HPDE6-E6E7 (cell line): Measurements from ENCODE around the gene PODN.

Experiments used
- DNase-seq: peaks from one replicate; pipeline ENCODE4 v3.0.0; 2011; ENCODE audit warnings: missing footprints; ENCODE audit errors: extremely low spot score

Gene PODN

DNA sequence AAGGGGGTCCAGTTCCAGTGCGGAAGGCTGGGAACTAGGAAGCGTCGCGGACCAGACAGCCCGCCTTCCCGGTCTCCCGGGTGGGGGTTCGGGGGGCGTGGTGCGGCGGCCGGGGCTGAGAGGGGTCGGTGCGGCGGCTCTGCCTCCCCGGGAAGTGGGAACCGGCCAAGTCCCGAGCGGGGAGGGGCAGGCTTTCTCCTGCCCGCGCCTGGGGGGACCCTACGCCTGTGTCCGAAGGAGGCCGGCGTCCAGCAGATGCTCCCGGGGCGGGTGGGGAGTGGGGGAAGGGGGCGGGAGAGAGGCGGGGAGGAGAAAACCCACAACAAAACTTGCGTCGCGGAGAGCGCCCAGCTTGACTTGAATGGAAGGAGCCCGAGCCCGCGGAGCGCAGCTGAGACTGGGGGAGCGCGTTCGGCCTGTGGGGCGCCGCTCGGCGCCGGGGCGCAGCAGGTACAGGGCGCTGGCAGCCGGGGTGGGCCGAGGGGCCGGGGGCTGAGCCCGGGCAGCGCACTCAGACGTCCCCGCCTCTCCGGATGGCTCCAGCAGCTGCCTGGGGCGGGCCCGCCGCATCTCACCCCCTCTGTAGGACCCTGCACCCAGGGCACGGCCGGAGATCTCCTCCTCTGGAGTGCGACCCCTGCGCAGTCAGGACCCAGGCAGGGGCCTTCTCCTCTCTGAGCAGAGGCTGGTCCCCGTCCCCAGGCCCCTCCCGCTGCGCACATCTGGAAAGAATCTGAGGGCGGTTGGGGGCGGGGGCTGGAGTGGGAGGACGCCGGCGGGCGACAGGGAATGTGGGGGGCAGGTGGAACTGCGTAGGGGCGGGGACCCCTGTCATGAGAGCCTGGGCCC lies at the start of gene PODN:
TSS of gene PODN (plus strand) at position 355 of the 849 bp plus-strand sequence. CDS start 7,643 bp downstream, outside the sequence.
- DNase-seq = no peak

DNA sequence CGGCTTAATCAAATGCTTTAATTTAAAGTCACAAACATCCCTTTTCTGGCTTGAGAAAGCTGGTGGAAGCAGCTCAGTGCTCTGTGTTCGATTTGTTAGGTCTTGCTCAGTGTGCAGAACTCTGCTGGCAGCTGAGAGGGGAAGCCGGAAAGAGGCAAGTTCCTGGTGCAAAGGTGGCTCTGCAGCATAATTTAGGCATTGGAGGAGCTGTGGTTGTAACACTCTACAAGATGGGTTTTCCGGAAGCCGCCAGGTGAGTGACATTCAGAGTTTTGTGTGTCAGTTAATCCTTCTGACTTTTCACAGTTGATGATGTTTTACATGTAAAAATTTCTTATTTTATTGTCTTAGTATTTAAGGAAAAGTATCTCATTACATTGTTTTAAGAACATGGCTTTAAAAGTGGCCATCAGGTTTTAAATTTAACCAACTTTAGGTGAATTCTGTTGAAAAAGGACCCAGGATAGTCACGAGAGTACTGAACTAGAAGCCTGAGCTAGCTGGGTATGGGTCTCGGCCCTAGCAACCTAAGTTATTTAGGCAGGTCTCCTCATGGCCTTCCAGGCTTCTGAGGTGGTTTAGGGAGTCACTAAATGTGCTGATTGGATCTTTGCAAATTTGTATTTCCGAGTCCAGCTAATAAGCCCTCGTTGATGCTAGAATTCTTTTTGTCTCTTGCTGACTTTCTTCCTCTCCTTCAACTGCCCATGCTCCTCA lies 47.1 kb upstream of the PODN start:
- peak; percentile 64 for DNase-seq

DNA sequence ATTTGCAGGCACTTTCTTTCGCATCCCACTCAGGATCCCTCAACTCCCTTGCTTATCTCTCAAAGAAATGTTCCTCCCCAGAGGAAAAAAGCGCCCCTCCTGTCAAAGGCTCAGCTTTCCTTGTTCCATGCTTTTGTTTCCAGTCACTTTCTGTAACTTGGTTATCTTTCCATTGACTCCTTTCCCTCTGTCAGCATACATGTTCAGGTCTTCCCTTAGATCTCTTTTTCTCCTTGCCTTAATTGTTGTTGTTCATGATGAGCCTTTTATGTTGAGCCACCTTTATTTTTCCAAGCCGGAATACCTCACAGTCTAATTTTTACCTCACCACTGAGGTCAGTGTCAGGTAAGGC lies 46.5 kb upstream of the PODN start:
- no peak for DNase-seq

DNA sequence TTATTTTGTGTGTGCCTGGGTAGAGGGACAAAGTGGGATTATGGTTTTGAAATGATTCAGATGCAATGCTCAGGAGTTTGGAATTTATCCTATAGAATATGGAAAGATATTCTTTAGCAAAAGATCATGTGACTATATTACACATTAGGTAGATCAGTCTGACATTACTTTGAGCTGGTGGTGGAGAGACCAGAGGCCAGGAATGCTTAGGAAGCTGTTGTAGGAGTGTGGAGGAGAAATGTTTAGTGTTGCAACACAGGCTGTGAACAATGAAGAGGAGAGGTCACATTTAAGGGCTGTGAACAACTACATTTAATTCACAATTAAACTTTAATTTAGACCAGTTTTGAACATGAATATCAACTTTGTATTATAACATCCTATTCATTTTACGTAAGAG lies 45.3 kb upstream of the PODN start:
- DNase-seq = no peak

GRCh38 chr1:53020588-53020987 lies 41.4 kb upstream of the PODN start:
- no peak for DNase-seq

DNA sequence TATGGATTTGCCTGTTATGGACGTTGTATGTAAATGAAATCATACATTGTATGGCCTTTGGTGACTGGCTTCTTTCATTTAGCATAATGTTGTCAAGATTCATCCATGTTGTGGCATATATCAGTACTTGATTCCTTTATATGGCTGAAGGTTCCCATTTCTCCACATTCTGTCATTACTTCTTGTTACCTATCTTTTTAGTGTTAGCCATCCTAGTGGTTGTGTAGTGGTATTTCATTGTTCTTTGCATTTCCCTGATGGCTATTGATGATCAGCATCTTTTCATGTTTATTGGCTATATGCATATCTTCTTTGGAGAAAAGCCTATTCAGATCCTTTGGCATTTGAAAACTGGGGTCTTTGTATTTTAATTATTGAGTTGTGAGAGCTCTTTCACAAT lies 39.8 kb upstream of the PODN start:
- no peak for DNase-seq

GRCh38 chr1:53023546-53023945 lies 38.5 kb upstream of the PODN start:
- DNase-seq = no peak

DNA sequence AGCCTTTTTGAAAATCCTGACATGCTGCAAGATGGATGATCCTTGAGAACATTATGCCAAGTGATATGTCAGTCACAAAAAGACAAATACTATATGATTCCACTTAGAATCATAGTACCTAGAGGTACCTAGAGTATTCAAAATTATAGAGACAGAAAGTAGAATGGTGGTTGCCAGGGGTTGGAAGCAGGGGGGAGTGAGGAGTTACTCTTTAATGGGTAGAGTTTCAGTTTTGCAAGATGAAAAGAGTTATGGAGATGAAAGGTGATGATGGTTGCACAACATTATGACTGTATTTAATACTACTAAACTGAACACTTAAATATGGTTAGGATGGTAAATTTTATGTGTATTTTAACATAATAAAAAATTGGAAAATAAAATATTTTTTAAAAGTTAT lies 37.9 kb upstream of the PODN start:
- DNase-seq = no peak

- DNase-seq = peak; percentile 53
Observed at GRCh38 chr1:53025034-53025768, 36.8 kb upstream of the PODN start.

DNA sequence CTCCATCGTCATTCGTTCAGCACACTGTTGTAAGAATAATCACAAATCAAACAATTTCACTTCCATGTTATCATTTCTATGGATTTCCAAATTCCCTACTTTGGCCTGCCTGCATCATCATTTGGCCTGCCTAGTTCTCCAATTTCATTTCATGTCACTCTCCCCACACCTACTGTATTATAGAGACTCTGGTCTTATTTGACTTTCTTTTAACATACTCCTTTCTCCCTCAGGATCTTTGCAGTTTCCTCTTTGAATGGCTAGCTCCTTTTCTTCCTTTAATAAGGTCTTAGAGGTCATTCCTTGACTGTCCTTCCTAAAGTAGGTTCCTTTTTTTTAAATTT lies 36.3 kb upstream of the PODN start:
- DNase-seq = no peak

- DNase-seq = no peak
Observed at GRCh38 chr1:53026254-53026653, 35.8 kb upstream of the PODN start.

DNA sequence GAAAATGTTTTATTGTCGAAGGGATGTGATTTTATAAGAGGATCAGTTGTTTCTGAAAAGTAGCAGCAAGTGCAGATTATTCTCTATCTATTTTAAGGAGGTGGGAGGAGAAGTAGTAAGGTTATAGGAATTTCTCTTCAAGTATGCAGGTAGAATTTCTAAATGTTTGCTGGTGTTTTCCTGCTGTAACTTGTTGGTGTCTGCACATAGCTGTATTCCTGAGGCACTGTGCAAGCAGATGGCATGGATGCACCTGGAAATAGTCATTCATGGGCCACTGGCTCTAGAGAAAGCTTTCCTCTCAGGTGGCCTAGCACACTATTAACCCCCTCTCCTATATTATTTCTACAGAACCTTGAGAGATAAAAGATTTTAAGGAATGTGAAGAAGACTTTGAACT lies 30.3 kb upstream of the PODN start:
- DNase-seq = peak; percentile 34

DNA sequence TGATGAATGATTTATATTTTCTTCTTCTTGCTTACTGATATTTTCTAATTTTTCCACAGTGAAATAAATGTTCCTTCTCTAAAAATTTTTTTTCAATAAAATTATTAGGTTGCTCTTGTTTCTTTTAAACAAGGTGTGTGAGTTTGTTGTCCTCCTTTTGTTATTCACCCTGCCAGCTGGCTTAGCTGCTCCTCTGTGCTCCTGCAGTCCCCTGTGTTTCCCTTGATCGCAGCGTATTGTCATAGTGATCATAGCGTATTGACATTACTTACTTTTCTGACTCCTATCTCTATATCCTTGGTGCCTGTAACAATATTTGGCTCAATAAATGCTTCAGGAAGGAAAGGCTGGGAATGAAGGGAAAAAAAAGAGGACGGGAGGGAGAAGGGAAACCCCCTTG lies 24.9 kb upstream of the PODN start:
- DNase-seq = no peak

DNA sequence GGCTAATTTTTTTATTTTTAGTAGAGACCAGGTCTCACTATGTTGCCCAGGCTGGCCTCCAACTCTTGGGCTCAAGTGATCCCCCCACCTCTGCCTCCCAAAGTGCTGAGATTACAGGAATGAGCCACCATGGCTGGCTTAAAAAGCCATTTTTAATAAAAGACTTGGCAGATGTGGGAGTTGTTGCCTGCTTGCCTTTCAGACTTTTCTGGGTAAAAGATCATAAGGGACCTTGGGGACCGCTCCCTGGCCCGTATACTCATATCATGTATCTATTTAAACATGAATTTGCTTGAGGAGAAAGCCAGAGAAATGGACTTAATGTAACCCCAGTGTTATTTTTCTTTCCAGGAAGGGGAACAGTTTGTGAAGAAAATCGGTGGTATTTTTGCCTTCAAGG lies 23.4 kb upstream of the PODN start:
- DNase-seq = no peak

DNA sequence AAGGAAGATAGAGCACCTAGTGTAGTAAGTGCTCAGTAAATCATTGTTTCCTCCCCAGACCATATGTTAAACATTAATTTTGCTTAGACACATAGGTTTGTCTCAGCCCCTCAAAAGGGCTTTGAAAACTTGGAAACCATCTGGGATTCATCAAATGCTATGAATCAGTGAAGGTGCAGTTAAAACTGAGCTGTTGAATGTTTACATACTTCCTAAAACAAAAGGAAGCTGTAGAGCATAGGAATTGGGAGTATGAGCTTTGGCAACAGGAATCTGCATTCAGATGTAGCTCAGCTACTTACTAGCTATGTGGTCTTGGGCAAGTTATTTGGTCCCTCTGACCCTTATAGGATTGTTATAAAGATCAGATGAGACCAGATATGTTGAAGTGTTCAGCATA lies 18.7 kb upstream of the PODN start:
- no peak for DNase-seq

DNA sequence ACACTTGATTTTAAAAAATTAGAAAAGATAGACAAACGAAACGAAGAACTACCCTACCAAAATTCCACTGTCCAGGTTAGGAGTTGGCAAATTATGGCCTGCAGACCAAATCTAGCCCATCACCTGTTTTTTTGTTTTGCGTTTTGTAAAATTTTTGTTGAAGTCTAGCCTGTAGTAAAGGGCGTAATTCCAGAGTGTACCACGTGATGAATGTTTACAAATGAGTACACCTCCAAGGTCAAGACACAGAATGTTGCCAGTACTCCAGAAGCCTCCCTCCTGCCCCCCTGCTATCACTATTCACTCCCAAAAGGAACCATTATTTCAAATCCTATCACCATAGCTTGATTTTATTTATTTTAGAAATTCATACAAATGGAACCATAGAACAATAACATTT lies 17.1 kb upstream of the PODN start:
- DNase-seq = no peak

GRCh38 chr1:53046930-53047329 lies 15.1 kb upstream of the PODN start:
- DNase-seq = no peak

GRCh38 chr1:53047737-53048736 lies 14.0 kb upstream of the PODN start:
- peak; percentile 41 for DNase-seq

GRCh38 chr1:53048960-53049573 lies 12.9 kb upstream of the PODN start:
- no peak for DNase-seq

DNA sequence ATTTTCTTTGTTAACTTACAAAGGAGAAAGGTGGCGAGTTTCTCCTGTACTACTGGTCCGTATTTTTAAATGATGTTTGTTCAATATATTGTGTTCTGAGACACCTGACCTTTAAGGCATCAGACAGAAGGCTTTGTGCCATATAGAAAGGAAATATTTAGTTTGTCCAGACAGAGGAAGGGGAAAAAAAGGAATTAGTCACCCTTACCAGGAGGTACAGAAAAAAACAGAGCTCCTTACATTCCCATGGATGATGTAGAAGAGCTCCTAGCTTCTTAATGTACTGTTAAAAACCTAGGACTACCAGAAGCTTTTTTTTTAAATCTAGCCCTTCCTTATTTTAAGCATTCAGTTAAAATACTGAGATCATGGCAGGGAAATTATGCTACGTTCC lies 12.4 kb upstream of the PODN start:
- no peak for DNase-seq

- no peak for DNase-seq
Observed at GRCh38 chr1:53050310-53050709, 11.7 kb upstream of the PODN start.
